GM21717 (cell line): Measurements from ENCODE around the gene DPH6.

Experiments
- ATAC-seq: cut with Tn5 transposase; IDR thresholded peaks from one replicate; pipeline ENCODE4 v1.9.1; 2021; ENCODE audit warnings: mild to moderate bottlenecking, moderate library complexity; ENCODE audit not compliant: unreplicated experiment

Gene DPH6

DNA sequence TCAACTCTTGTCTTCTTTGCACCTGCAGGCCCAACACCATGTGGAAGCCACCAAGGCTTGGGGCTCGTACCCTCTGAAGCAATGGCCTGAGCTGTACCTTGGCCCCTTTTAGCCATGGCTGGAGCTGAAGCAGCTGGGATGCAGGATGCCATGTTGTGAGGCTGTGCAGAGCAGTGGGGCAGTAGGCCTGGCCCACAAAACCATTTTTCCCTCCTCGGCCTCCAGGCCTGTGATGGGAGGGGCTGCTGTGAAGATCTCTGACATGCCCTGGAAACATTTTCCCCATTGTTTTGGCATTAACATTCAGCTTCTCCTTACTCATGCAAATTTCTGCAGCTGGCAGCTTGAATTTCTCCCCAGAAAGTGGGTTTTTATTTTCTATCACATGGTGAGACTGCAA lies 58.5 kb downstream of the DPH6 start:
- no peak for ATAC-seq

DNA sequence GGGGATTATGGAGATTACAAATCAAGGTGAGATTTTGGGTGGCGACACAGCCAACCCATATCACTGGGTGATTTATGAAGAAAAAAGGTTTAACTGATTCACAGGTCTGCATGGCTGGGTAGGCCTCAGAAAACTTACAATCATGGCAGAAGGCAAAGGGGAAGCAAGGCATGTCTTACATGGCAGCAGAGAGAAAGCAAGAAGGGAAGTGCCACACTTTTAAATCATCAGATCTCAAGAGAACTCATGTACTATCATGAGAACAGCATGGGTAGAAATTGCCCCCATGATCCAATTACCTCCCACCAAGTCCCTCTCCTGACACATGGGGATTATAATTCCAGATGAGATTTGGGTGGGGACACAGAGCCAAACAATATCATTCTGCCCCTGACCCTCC lies 59.7 kb downstream of the DPH6 start:
- no peak for ATAC-seq

DNA sequence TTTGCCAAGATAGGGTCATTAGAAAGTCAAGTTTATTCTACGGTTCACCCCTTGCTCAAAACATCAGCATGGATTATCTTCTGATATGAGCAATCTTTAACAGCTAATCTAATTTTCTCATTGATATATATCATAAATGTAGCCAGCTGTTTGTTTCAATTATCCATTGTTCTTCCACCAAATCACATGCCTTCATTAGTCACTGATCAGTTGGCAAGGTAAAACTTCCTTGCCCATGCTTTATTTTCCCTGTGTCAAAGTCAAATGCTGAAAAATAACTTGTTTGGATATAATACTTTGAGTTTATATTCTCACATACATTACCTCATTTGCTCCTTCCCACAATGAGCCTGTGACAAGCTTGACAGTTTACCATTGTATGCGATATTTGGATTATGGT lies 60.6 kb downstream of the DPH6 start:
- no peak for ATAC-seq

DNA sequence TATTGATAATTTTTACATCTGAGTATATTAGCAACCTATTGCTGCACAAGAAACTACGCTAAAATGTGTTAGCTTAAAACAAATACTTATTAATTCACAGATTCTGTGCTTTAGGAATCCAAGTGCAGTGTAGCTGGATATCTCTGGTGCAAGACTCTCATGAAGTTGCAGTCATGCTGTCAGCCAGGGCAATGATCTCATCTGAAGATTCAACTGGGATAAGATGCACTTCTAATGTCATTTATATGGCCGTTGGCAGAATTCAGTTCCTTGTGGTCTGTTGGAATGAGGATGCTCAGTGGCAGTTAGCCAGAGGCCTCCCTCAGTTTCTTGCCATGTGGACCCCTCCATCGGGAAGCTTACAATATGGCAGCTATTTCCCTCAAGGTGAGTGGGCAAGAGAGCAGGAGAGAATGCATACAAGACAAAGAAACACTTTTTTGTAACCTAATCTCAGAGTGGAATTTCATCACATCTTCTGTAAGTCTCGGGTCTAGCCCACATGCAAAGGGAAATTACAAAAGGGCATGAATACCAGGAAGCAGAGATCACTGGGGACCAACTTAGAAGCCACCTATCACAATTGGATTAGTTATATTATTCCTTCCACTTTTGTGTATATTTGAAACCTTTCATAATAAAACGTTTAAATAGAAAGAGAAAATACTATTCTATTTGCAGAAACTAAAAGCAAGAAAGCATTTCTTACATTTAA lies 61.6 kb downstream of the DPH6 start:
- no peak for ATAC-seq

DNA sequence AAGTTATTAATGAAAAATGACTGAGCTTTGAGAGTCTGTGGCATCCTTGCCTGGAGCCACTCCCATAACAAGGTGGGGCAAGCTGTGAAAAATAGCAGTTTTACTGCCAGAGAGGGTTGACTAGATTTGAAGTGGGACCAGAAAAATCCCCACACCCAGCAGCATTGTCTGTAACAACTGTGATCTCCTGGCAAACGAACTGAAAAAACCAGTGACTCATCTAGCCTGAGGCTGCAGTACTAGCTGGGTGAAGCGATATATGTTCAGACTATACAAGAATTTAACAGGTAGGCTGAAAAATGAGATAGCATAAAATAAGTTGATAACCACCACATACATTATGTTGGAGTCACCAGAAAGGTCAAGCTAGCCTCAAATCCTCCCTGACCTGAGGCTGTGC lies 64.0 kb downstream of the DPH6 start:
- ATAC-seq = no peak

DNA sequence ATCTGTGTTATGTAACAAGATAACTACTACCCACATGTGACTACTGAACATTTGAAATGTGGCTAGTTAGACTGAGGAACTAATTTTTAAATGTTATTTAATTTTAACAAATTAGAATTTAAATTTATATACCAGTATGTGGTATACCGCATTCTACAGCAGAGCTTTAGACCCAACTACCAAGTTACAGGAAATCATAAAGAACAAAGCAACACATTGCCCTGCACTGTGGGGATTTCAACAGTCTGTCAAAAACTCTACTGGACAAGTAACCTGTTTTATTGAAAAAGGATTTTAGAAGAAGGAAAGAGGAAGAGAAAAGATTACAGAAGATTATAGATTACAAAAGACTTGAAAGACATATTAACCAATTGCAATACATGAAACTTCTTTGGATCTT lies 64.9 kb downstream of the DPH6 start:
- no peak for ATAC-seq

DNA sequence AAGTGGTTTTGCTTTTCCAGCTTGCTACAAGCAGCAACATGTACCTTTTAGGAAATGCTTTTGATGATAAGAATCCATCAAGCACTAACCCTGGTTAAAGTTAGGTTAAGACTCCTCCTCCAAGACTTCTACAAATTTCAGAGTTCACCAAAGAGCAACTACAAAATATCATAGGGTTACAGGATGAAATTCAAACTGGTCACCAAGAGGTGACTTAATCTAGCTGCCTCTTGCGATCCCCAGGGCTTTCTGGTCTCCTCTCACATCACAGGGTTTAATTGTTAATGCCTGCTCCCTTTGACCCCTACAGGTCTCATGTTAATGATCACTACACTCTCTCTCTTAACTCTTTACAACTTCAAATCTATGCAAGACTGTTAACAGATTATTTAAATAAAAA lies 66.5 kb downstream of the DPH6 start:
- ATAC-seq = no peak

DNA sequence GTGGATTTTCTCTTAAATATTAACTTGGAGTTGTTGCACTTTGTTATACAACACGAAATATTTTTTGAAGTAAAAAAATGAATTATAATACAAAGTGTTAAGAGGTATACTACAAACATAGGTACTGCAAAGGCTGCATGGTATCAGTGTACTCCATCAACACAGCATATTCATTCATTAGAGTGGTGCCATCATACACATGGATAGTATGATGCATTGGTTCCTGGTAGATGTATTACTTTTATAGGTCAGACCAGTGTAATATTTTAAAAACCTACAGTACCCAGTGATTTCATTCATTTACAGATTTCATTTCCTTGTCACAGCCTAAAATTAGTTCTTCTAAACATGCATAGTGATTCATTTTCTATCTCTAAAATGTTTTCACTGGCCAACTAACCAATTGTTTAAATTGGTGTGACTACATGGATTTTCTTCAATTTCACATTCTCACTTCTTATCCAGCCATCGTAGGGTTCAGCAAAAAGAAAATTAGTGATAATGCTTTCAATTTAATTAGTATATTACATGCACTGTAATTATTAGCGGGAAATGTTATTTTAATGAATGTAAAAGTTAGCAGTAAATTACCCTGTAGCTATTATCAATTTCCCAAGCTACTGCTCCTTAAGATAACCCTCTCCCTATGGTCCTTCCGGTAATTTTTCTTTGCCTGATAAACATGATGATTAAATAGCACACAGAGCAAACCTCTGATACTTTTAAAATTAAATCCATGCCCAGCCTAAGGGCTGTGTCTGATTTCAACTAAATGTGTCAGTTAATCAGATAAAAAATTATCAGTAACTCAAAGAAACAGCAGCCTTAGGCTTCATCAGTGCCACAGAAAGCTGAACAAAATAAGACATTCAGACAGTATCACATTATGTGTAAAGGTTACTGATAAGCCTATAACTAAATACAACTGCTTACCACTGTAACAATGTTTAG lies 68.4 kb downstream of the DPH6 start:
- no peak for ATAC-seq

DNA sequence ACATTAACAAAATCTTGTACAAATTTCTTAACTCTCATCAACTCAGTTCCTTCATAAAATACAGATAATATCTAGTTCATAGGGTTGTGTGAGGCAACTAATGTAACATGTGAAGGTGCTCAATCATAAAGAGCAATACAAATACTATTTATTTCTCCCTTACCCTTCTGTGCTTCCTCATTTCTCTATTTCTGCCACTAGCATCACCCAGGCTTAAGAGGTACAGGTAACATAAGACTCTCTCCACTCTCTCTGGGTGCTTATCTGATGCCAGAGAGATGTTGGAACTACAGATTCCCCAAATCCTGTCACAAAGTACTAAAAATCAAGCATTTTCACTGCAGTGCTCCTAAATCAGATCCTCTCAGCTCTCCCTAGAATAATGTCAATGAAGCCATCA lies 74.9 kb downstream of the DPH6 start:
- ATAC-seq = no peak

DNA sequence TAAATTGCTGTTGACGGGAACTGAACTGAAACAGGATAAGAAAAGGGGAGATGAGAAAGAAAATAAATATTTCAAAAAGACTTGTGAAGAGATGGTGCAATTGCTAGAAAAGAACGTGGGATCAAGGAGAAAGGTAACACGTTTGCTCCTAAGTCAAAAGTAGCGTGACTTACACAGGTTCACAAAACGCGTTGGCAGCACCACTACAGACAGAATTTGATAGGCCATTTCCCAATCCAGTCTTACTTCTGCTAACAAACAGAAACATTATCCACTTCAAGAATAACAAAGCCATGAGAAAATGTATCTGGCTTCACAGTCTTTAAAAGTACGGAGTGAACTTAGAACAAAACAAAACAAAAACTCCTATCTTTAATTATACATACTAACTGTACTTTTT lies 75.5 kb downstream of the DPH6 start:
- ATAC-seq = no peak

DNA sequence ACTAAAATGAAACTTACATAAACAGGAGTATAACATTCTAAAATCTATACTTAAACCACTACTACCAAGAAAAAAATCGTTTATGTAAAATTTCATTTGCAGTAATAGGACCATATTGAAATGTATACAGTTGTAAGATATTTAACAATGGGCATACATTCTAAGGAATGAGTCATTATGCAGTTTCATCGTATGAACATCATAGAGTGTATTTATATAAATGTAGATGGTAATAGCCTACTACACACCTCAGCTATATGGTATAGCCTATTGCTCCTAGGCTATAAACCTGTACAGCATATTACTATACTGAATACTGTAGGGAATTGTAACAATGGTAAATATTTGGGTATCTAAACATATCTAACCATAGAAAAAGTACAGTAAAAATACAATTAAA lies 79.5 kb downstream of the DPH6 start:
- no peak for ATAC-seq

DNA sequence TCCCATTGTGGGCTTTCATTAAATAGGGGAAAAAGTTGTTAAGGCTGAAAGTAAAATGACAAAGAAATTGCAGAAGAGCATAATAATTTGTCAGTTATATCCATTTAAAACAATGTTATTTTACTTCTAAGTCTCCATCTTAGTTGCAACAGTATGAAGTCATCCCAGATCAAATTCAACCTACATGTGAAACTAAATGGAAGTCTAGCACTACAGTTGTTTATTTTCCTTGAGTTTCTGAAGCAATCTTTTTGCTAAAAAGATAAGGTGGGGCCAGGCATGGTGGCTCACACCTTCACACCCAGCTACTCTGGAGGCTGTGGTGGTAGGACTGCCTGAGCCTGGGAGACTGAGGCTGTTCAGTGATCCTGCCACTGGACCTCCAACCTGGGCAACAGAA lies 80.2 kb downstream of the DPH6 start:
- ATAC-seq = no peak

DNA sequence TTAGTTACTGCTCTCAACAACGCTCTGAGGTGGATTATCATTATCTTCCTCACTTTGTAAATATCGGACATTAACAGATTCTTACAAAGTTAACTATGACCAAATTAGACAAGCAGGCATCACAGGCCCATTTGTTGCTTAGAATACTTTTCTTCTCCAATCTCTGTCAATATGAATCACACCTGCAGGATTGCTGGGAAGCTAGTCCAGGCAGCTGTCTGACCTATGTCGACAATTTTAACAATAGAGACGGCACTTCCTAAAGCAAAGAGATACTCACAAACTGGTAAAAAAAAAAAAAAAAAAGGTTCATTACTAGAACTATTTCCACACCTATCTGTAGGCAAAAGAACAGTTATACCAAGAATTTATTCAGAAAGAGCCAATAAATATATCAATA lies 85.3 kb downstream of the DPH6 start:
- no peak for ATAC-seq

DNA sequence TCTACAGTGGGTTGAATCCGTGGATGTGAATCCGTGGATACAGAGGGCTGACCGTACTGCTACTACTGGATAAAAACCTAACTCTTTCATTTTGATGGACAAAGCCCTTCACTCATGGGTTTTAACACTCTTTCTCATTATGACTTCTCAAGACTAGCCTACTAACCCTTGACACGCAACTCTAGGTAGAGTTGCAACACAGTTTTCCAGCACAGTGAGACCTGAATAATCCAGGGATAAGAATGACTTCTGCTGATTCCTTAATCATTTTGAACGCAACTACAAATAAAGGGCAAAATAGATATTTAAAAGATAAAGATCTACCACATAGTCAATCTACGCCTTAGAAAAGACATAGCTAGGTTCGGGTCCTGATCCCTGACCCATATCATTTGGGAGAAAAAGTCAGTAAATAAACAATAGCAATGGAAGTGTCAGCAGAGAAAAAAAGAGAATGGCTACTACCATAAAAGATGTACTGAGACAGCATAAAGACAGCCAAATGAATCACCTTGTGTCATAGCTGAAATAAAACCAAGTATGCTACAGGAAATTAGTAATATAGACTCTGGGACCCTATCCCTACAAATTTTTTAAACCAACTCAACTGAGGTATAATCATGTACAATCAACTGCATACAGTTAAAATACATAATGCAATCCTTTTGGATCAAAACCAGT lies 87.6 kb downstream of the DPH6 start:
- no peak for ATAC-seq

DNA sequence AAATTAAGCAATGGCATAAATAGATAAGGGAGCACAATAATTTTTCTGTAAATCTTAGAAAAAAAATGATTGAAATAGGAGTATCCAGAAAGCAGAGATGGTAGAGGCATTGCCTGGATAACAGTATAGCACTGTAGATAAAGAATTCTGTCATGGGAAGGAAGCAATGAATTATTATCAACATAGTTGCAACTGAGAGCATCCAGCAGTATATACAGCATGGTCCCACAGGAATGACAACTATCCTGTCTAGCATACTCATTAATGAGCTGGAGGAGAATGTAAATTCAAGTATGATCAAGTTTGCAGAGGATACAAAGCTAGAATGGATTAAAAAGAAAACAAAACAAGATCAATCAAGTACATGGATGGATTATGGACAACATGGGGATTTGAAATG lies 90.8 kb downstream of the DPH6 start:
- ATAC-seq = no peak

DNA sequence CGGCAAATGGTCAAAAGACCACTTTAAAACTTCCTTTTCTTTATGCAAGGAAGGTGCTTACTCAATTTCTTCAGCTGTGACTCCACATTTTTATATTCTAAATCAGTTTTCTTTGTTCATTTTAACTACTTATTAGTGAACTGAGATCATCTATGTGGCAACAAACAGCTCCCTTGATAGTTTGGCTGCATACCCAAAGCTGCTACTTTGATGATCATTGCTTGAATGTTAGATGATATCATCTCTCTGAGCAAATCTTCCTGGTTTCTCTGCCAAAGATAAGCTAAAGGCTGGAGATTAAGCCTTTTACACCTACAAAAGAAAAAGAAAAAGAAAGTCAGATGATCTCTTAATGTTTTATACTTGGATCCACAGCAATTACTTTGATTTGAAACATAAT lies 95.5 kb downstream of the DPH6 start:
- no peak for ATAC-seq

DNA sequence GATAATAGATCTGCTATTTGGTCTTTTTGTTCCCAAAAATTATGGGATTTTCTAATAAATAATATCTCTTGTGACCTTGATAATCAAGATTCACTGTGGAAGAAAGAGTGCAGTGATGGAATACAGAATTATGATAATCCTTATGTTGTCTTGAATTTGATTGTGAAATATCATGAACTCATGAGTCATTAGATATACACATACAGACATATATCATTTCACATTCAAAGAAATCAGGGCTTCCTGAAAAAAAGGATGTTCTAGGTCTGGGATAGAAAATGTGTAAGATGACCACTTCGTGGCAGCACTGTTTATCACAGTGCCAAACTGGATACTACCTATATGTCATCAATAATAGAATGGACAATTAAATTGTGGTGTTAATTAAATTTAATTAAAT lies 97.7 kb downstream of the DPH6 start:
- no peak for ATAC-seq

DNA sequence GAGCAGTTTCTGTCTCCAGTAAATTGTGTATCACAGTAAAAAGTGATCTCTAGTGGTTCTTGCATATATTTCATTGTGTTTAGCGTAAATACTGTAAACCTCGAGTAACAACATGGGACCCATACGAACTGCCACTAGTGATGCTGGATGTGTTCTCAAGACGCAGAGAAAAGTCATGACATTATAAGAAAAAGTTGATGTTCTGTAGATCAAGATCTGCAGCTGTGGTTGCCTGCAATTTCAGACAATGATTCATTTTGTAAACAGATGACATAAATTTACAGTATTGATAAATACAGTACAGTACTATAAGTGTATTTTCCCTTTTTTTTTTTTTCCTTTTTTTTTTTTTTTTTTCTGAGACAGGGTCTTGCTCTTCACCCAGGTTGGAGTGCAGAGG lies 100.1 kb downstream of the DPH6 start:
- ATAC-seq = no peak

DNA sequence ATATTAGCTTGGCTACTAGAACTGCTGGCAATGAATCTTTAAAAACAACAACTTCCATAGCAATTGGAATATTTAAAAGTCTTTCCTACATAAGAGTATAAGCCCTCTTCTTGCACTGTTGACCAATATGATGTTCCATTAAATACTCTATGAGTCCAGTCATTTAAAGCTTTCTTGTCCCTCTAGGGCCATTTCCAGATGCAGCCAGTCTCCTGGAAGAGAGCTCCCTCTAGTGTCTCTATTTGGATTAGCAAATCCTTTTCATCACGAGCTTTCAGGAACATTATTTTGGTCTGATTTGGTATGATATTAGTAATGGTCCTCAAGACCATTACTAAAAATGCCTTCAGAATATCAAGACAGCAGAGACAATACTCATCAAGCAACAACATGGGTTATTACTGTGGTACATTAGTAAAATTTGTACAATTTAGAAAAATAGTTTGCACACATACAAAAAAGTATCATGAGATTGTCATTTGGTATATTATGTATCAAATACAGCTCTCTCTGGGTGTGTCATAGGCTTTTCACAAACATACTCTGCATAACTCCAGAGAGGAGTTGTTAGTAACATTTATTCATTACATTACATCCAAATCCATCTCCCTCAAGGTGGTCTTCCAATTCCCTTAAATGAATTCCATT lies 101.3 kb downstream of the DPH6 start:
- ATAC-seq = no peak

DNA sequence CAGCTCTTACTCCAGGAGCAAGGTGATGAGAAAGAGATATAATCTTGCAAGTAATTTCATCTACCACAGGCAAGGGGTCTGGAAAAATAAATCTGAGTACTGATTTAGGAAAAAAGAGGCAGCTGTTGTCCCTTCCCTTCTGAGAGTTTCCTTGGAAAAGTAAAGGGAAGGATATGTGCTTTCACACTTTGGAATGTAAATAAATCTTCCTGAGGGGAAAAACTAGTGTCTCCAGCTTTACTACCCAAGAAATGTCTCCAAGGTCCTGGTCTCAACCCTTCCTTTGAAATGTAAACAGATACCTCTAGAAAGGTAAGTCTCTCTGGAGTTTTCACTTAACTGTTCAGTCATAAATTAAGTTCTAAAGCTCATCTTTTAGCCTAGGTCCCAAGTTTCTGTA lies 102.6 kb downstream of the DPH6 start:
- ATAC-seq = no peak

DNA sequence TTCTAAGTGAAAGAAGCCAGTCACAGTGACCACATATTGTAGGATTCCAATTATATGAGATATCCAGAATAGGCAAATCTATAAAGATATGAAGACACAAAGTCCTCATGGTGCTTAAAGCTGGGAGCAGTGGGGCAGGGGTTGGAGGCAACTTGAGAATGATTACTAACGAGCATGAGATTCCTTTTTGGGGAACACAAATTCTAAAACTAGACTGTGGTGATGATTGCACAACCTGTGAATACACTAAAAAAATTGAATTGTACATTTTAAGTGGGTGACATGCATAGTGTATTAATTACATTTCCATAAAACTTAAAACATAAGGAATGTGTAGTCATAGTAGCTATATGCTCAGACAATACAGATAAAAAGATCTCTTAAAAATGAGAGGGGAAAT lies 103.2 kb downstream of the DPH6 start:
- no peak for ATAC-seq
